HG02981 (cell line): Measurements from ENCODE around the gene ADK.
"Not testable (repeated sequence)": the region's sequence is repeated elsewhere in the genome, so short reads cannot be mapped to it uniquely, and the experiment has no call there.

Source experiments
- ATAC-seq: cut with Tn5 transposase; IDR thresholded peaks from one replicate; pipeline ENCODE4 v1.9.1; 2021; ENCODE audit warnings: mild to moderate bottlenecking, moderate library complexity; ENCODE audit not compliant: unreplicated experiment

ADK gene

DNA sequence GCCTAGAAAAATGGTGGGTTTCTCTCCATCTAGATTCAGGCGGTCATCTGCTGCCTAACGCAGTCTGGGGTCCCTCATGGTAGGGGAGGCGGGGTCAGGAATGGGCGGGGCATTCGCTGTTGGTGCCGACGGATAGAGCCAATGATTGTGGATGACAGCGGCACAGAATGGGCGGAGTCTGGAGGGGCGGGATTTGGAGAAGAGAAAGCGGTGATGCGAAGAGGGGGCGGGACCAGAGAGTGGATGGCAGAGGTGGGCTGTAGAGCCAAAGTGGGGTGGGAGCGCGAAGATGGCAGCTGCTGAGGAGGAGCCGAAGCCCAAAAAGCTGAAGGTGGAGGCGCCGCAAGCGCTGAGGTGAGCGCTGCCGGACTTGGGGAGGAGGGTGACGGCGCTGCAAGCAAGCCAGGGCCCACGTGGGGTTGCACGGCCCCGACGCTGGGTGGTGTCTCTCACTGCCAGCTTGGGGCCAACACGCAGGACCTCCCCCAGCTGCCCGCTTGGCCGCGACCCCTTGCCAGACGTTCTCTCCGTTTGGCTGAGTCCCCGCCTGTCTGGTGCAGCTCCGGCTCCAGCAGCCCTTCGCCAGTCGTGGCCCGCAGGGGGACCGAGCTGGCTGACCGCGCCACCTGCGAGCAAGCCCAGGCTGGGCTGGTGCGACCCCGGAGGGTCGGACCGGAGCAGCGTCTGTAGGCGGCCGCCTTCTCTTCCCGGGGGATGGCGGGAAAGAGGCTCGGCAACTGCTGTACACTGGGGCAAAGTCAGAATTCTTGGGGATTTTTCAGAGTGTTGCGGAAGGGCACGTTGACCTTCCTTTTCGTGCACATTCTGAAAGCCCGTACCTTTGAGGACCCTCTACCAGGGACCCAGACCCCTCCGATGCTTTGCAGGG, at the start of gene ADK:
Gene ADK (plus strand): TSS at position 232 of the 889 bp plus-strand sequence. CDS start 58 bp downstream, at position 290.
- ATAC-seq = peak; percentile 77

- ATAC-seq = no peak
Measured at GRCh38 chr10:74103560-74104258, 47.3 kb upstream of the ADK start.

GRCh38 chr10:74104480-74104879, 46.5 kb upstream of the ADK start:
- ATAC-seq = no peak

DNA sequence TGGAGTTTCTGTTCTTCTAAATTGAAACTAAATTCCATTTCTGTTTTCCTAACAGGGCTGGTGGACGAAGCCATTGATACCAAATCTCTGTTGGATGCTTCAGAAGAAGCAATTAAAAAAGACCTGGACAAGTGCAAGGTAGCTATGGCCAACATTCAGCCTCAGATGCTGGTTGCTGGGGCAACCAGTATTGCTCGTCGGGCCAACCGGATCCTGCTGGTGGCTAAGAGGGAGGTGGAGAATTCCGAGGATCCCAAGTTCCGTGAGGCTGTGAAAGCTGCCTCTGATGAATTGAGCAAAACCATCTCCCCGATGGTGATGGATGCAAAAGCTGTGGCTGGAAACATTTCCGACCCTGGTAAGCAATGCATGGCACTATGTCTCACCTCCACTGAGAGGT, 46.0 kb upstream of the ADK start:
- no peak for ATAC-seq

- ATAC-seq = no peak
Measured at GRCh38 chr10:74107391-74107790, 43.6 kb upstream of the ADK start.

DNA sequence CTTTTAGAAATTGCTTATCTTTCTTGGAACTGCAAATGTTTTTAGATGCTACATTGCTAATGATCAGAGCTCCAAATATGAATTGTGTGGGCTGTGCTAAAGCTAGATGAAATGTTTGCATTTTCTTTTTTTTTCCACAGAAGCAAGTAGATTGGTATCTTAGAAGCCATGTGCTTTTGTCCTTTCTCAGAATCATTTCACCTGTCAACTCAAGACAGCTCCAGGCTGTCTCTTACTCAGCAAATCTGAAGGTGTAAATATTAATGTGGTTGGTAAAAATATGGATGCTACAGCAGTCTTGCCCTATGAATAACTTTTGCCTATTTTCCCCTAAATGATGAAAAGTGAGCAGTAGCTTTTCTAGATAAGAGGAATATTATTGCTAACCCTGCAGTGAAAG, 41.6 kb upstream of the ADK start:
- ATAC-seq = no peak

GRCh38 chr10:74110120-74110519, 40.9 kb upstream of the ADK start:
- ATAC-seq = no peak

DNA sequence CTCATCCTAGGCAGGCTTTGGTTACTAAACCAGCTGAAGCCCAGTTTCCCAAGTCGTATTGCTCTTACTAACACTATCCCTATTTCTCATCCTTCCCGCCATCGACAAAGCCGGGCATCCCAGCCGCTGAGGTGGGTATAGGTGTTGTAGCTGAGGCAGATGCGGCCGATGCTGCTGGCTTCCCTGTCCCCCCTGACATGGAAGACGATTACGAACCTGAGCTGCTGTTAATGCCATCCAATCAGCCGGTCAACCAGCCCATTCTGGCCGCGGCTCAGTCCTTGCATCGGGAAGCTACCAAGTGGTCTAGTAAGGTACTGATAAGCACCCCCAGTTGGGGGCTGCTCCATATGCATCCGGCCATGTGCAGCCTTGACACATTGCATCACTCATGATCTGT, 39.2 kb upstream of the ADK start:
- no peak for ATAC-seq

GRCh38 chr10:74113546-74113945, 37.5 kb upstream of the ADK start:
- no peak for ATAC-seq

- no peak for ATAC-seq
Measured at GRCh38 chr10:74114041-74114448, 37.0 kb upstream of the ADK start.

- ATAC-seq = no peak
Measured at GRCh38 chr10:74117738-74118137, 33.3 kb upstream of the ADK start.

DNA sequence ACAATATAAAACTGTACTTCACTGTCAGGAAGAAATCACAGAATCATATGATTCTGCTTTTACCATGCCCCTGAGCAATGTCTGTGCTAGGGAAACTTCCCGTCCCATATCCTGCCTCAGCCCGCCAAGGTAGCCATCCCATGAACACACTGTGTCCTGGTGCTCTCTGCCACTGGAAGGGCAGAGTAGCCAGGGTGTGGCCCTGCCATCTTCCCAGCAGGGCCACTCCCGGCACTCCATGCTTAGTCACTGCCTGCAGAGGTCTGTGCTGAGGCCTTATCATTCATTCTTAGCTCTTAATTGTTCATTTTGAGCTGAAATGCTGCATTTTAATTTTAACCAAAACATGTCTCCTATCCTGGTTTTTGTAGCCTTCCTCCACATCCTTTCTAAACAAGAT, 32.2 kb upstream of the ADK start:
- no peak for ATAC-seq

DNA sequence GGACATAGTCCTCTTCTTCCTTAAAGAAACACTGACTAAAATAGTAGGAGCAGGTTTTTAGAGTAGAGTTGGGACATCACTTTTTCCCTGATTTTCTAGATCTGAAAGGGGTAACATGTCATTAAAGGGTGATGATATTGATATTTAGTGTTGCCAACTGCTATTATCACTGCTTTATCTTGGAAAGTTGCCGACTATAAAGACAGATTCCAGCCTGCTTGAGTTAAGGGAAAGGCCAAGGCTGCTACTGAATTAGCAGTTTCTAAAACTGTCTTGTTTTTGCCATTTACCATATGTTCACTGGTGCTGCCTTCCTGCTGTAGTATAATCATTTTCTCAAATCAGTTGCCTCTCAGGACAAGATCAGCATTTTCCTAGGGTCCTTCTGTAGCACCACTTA, 30.1 kb upstream of the ADK start:
- ATAC-seq = no peak

- ATAC-seq = no peak
Measured at GRCh38 chr10:74121368-74121767, 29.7 kb upstream of the ADK start.

DNA sequence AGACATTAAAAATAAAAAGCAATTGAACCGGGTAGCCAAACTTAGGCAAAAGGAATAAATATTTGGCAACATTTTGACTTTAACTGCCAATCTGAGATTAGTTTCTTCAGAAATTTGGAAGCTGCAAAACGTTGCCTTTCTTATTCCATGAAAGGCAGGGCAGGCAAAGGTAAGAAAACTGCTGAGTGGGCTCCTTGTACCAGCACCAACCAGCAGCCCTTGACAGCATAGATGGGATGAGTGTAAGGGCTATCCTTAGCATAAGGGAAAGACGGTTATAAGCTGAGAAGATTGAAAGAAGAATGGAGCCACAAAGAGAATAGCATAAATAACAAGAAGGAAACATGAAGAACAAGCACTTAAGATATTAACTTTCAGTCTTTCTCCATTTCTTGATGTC, 29.0 kb upstream of the ADK start:
- no peak for ATAC-seq

GRCh38 chr10:74123081-74123480, 27.9 kb upstream of the ADK start:
- no peak for ATAC-seq

- no peak for ATAC-seq
Measured at GRCh38 chr10:74133923-74134820, 16.8 kb upstream of the ADK start.

- ATAC-seq = no peak
Measured at GRCh38 chr10:74135452-74135851, 15.6 kb upstream of the ADK start.

GRCh38 chr10:74137992-74138391, 13.0 kb upstream of the ADK start:
- no peak for ATAC-seq

- not testable (repeated sequence) for ATAC-seq
Measured at GRCh38 chr10:74138596-74138995, 12.4 kb upstream of the ADK start.

GRCh38 chr10:74139981-74140380, 11.0 kb upstream of the ADK start:
- ATAC-seq = no peak
